Activated CD4-positive, alpha-beta T cell treated with anti-CD3 and anti-CD28 coated beads, Interleukin-2, amount 50 U/mL, for 4 hours (primary cell): Measurements from ENCODE around the gene FGFR2.

Source experiments
- DNase-seq, 2 experiments: peaks; one replicate each; pipeline ENCODE4 v3.0.0-alpha.2; 2020

The FGFR2 gene

DNA sequence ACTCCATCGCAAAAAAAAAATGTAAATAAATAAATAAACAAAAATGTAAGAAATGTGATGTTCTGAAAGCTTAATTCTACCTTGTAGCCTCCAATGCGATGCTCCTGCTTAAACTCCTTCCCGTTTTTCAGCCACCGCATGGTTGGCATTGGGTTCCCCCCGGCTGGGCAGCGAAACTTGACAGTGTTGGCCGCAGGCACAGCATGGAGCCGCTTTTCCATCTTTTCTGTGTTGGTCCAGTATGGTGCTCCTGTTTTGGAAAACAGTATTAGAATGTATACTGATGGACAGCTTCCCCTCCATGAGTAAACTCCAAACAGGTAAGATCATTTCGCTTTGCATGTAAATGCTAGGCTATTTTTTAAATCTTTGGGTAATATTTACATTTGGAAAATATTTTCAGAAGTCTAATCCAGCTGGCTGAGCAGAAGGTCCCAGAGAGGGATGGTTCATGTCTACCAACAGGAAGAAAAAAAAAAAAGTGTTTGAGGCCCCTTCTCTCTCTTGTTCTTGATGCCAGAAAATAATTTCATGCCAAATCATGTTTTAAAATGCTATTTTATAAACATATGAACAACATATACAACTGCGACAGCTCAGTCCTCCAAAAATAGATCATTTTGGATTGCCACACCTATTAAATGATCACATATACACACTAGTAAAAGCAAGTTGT is 46.9 kb downstream of the FGFR2 start:
- DNase-seq, result no peak

DNA sequence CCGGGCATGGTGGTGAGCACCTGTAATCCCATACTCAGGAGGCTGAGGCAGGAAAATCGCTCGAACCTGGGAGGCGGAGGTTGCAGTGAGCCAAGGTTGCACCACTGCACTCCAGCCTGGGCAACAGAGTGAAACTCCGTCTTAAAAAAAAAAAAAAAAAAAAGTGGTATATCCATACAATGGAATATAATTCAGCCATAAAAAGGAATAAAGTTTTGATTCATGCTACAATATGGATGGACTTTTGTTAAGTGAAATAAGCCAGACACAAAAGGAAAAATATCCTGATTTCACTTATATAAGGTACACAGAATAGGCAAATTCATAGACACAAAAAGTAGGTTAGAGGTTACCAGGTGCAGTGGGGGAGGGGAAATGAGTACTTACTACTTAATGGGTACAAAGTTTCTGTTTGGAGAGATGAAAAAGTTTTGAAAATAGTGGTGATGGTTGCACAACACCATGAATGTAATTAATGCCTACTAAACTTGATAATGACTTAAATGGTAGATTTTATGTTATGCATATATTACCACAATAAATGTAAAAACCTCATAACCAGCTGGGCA is 53.9 kb downstream of the FGFR2 start:
- DNase-seq, result no peak

GRCh38 chr10:121543545-121543944 is 54.7 kb downstream of the FGFR2 start:
- DNase-seq, result no peak

DNA sequence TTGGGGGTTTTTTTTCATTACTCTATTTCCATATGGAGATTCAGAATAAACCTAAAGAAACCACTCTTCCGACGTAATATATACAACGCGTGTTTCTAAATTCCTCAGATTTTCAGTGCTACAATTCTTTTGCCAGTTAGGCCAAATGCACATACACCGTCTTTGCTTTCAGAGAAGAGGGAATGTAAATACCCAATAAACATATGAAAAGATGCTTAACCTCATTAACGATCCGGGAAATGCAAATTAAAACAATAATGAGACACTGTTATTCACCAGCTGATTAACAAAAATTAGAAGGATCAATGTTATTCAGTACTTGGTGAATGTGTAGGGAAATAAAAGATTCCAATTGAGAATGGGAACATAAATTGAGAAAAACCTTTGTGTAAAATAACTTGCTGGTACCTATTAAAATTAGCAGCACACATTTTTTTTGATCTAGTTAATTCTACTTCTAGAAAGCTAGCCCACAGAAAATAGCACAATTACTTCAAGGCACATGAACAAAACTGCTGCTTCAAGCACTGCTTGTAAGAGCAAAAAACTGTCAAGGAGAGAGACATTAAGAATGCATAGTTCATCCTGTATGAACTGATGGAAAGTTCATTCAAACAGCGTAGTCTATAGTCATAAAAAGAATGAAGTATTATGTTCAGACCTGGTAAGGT is 56.7 kb downstream of the FGFR2 start:
- DNase-seq, result no peak

- DNase-seq, result no peak
Observed at GRCh38 chr10:121540732-121541395, 57.4 kb downstream of the FGFR2 start.

DNA sequence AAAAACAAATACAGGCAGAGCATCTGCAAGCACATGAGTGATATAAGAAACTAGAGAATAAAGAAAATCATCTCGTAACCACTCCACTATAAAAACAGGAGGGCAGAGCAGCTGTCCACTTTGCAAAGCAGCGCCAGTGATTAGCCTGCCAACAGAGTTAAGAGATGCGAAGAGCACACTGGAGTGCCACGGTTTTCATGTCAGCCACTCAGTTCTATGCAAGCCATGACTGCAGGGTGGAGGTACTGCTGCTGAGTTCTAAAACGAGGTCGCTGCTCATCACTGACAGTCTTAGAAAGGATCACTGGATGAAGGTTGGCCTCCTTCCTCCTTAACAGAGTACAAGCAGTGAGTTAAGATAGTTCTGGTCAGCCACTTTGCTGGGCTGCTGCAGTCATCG is 58.5 kb downstream of the FGFR2 start:
- no peak for DNase-seq

- no peak for DNase-seq
Observed at GRCh38 chr10:121536310-121536913, 61.8 kb downstream of the FGFR2 start.

DNA sequence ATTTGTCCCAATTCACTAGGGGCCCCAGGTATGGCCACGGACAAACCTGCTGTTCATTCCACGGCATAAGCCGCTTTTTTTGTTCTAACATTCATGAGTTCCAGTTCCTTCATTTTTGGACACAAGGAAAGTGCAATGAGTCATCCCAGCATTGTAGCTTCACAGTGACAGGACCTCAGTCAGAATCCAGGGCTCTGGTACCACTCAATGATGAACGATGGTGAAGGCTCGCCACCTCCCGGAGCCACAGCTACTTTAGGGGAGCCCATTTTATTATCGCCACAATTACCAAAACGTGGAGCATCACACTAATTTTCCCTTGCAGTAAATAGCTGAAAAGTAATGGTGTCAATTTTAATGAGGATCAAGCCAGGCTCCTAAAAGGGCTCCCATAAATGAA is 62.9 kb downstream of the FGFR2 start:
- DNase-seq, result no peak

- DNase-seq, result no peak
Observed at GRCh38 chr10:121532292-121532864, 65.9 kb downstream of the FGFR2 start.

DNA sequence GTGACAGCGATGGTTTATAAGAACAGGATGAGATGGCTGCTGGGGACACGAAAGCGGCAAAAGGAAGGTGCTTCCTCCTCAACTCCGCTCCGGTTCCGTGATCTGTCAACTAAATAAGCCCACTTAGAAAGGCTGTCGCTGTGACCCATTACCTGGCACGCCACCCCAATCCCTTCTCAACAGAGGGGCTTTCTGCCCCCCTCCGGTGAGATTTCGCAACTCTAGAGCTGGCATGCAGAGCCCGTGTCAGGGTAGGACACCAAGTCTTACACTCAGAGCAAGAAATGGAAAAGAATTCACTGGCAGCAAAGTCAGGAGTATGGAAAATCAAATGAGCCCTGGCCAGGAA is 66.4 kb downstream of the FGFR2 start:
- no peak for DNase-seq

DNA sequence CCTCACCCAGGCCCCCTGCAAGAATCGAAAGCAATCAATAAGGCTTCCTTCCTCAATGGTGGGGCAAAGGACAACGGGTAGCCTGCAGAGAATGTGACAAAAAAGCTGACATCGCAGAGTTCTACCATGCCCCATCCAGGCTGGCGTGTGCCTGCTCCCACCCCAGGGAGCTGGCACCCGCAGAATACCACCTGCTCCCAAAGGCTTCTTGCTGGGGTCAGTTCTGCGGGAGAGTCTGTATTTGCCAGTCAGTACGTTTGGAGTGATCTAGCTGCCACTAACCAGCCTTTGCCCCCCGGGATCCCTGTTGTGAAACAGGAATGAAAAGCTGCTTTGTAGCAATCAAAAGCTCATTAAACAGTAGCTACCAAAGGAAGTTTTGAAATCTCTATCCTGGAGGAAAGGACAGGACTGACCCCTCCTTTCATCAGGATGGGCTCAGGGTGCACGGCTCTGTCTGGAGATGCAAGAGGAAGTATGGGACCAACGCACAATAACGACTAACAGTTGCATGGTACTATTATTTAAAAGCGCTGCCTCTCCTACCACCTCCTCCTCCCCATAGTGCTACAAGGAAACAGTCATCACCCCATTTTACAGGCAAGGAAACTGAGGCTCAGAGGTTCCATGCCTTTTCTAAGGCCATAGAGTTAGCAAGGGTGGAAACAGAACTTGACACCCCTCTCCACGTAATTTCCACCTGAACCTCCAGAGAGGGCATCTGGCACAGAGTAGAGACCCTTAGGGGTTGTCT is 67.0 kb downstream of the FGFR2 start:
- DNase-seq, result no peak

DNA sequence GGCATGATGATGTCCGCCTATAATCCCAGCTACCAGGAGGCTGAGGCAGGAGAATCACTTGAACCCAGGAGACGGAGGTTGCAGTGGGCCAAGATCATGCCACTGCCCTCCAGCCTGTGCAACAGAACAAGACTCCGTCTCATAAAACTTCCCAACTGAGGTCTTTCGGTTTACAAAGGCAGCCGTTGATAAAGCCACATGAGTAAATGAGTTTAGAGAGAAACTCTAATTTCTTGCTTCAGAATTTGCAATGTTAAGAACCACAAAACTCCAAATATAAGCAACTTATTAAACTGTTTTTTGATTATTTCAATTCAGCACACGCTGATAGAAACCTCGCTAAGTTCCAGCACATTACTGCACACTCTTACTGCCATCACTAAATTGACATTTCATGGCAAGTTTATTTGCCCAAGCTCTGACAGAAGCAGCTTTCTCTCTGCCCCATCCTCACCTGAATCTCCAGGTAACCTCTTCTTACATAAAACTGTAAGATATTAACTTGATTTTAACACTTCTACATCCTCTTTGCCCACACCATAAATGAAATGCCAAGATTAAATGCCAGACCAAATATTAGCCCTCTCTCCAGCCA is 67.7 kb downstream of the FGFR2 start:
- no peak for DNase-seq

DNA sequence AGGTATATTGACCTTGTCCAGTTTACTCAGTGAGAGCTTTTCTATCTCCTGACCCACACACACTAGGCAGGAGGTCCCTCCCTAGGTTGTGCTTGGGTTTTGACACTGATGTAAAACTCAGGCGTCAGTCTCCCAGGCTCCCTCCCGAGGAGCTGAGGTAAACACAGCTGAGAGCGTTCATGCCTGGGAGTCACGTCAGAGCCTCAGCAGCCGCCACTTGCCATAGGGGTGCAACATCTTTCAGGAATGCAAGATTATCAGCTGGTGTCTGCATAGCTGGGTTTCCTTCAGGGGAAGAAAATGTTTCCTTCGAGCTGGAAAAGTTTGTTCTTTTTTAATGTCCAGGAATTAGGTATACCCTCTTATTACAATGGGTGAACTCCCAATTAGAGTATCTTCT is 70.6 kb downstream of the FGFR2 start:
- no peak for DNase-seq

GRCh38 chr10:121526801-121527221 is 71.4 kb downstream of the FGFR2 start:
- DNase-seq, result no peak

DNA sequence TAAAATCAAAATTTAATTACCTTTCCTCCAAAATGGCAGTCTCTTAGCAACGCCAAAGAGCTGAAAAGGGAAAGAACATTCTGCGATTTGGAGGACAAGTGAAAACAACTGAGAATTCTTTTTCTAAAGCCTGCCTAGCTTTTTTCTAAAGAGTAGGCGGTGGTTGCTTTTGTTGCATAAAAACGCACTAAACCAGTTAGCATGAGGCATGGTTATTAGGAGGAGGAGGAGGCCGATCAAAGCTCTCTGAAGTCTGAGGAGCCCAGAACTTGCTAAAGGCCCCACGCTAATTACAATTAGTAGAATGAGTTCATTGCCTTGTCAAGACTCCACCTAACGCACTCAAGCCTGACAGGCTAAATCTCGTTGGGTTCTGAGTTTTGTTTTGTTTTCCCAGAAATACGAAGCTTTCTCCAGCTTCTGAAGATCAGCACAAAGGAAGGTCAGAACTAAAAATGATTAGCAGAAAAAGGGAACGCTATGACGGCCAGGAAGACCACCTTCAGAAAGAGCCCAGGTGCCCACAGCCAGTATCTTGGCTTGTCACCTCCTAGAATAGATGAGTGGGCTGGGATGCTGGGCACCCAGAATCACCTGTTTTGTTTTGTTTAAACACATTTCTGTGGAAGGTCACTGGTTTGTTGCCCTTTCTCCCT is 72.0 kb downstream of the FGFR2 start:
- no peak for DNase-seq

GRCh38 chr10:121525251-121526134 is 72.8 kb downstream of the FGFR2 start:
- DNase-seq, result no peak

- no peak for DNase-seq
Observed at GRCh38 chr10:121524157-121524817, 74.0 kb downstream of the FGFR2 start.

GRCh38 chr10:121522831-121523230 is 75.4 kb downstream of the FGFR2 start:
- no peak for DNase-seq

DNA sequence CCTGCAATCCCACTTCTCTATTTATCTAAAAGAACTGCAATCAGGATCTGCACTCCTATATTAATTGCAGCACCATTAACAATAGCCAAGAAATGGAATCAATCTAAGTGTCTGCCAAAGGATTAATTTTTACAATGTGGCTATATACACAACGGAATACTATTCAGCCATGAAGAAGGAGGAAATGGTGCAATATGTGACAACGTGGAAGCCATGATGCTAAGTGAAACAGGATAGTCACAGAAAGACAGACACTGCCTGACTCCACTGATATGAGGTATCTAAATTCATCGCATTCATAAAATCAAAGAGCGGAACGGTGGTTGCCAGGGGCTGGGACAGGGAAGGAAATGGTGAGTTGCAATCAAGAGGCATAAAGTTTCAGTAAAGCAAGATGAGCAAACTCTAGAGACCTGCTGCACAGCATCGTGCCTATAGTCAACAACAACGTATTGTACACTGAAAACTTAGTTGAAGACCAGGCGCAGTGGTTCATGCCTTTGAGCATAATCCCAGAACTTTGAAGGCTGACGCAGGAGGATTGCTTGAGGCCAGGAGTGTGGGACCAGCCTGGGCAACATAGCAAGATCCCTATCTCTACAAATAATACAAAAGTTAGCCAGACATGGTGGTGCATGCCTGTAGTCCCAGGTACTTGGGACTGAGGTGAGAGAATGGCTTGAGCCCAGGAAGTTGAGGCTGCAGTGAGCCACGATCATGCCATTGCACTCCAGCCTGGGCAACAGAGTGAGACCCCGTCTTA is 76.3 kb downstream of the FGFR2 start:
- no peak for DNase-seq
